GM12801 (cell line): ENCODE results near the gene CUL9.

Experiments
- CTCF ChIP-seq: IDR thresholded peaks from one replicate; pipeline ENCODE4 v1.5.1; 2011; ENCODE audit warnings: control low read depth; ENCODE audit not compliant: insufficient read length; ENCODE audit errors: extremely low read depth

Gene CUL9

GRCh38 chr6:43226192-43226851 is 44.3 kb downstream of the CUL9 start:
- TF ChIP-seq CTCF = no peak

- no peak for TF ChIP-seq CTCF
Observed at GRCh38 chr6:43228951-43229802, 47.2 kb downstream of the CUL9 start, which contains the start of gene DNPH1. Gene DNPH1, minus strand, starts transcription at chr6:43229481. Its CDS starts 25 bp downstream, at chr6:43229456.

- TF ChIP-seq CTCF = no peak
Observed at GRCh38 chr6:43229803-43230620, 48.0 kb downstream of the CUL9 start.

- TF ChIP-seq CTCF = no peak
Observed at GRCh38 chr6:43231053-43231452, 49.1 kb downstream of the CUL9 start.

GRCh38 chr6:43231735-43232450 is 49.9 kb downstream of the CUL9 start:
- TF ChIP-seq CTCF = no peak

- no peak for TF ChIP-seq CTCF
Observed at GRCh38 chr6:43235841-43236240, 53.8 kb downstream of the CUL9 start.
